GM06990 (cell line): Measurements from ENCODE around the gene ZDHHC3.
"Not testable (repeated sequence)": the region's sequence is repeated elsewhere in the genome, so short reads cannot be mapped to it uniquely, and the experiment has no call there.

ENCODE experiments used
- DNase-seq: peaks from one replicate; pipeline ENCODE4 v3.0.0-alpha.2; 2011; ENCODE audit not compliant: insufficient read length; ENCODE audit errors: extremely low read depth
- H3K27me3 ChIP-seq: replicated peaks from 2 replicates; pipeline ENCODE4 v1.6.0; 2011; ENCODE audit warnings: low read length; ENCODE audit not compliant: control insufficient read depth, insufficient read depth
- H3K36me3 ChIP-seq: 2 replicates; pipeline ENCODE4 v1.5.1; 2011; ENCODE audit warnings: low read length; ENCODE audit not compliant: control insufficient read depth, insufficient read depth
- H3K4me3 ChIP-seq: replicated peaks from 2 replicates; pipeline ENCODE4 v1.5.1; 2011; ENCODE audit warnings: low read depth, mild to moderate bottlenecking, control low read depth, low read length
- TF ChIP-seq, protein P1 (sequence below): IDR thresholded peaks from 2 replicates; pipeline ENCODE4 v1.5.1; 2011; ENCODE audit warnings: low read length, control low read depth, mild to moderate bottlenecking, inconsistent platforms; ENCODE audit not compliant: insufficient read depth, poor library complexity, severe bottlenecking

Gene ZDHHC3

DNA sequence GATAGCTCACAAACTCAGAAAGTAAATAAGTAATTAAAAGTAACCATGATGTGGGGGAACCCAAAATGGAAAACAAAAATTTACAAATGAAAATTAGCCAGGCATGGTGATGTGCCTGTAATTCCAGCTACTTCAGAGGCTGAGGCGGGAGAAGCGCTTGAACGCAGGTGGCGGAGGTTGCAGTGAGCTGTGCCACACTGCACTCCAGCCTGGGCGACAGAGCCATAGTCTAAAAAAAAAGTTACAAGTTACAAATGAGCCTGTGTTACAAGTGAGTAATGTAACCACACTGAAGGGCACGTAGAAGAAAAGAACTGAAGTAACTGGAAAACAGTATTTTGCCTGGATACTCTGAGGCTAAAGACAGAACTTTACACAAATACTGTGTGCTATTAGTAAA, 11.4 kb upstream of the ZDHHC3 start:
- TF ChIP-seq, protein P1, sequence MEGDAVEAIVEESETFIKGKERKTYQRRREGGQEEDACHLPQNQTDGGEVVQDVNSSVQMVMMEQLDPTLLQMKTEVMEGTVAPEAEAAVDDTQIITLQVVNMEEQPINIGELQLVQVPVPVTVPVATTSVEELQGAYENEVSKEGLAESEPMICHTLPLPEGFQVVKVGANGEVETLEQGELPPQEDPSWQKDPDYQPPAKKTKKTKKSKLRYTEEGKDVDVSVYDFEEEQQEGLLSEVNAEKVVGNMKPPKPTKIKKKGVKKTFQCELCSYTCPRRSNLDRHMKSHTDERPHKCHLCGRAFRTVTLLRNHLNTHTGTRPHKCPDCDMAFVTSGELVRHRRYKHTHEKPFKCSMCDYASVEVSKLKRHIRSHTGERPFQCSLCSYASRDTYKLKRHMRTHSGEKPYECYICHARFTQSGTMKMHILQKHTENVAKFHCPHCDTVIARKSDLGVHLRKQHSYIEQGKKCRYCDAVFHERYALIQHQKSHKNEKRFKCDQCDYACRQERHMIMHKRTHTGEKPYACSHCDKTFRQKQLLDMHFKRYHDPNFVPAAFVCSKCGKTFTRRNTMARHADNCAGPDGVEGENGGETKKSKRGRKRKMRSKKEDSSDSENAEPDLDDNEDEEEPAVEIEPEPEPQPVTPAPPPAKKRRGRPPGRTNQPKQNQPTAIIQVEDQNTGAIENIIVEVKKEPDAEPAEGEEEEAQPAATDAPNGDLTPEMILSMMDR, result no peak
- no peak for DNase-seq
- Histone ChIP-seq H3K27me3 (no peaks in the 10 kb centered on the region), H3K36me3 (peaks cover 14% of the 10 kb centered on the region), H3K4me3 (no peak overlapping the region)

- not testable (repeated sequence) for H3K4me3 ChIP-seq, DNase-seq, H3K36me3 ChIP-seq, H3K27me3 ChIP-seq
Measured at GRCh38 chr3:44986330-44986729, 10.4 kb upstream of the ZDHHC3 start.

DNA sequence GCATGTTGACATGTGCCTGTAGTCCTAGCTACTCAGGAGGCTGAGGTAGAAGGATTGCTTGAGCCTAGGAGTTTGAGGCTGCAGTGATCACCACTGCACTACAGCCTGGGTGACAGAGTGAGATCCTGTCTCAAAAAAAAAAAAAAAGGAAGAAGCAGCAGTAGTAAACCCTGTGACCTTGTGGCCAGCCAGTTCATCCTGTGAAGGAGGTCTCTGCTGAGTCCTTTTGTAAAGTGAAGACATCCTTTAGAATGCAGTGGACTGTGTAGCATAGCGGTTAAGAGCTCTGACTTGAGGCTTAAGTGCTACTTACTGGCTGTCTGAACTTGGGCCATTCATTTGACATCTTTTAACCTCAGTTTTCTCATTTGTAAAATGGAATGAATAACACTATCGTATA, 8.4 kb upstream of the ZDHHC3 start:
- H3K36me3 ChIP-seq, result peaks cover 2% of the 10 kb centered on the region
- no peaks in the 10 kb centered on the region for H3K27me3 ChIP-seq
- no peak overlapping the region for H3K4me3 ChIP-seq
- no peak for DNase-seq
- TF ChIP-seq, protein P1, result no peak

- TF ChIP-seq, protein P1, result no peak
- H3K36me3 ChIP-seq, result peaks cover 4% of the 10 kb centered on the region
- no peak for DNase-seq
- H3K27me3 ChIP-seq, result no peaks in the 10 kb centered on the region
- no peak overlapping the region for H3K4me3 ChIP-seq
Measured at GRCh38 chr3:44983484-44983941, 7.5 kb upstream of the ZDHHC3 start.

DNA sequence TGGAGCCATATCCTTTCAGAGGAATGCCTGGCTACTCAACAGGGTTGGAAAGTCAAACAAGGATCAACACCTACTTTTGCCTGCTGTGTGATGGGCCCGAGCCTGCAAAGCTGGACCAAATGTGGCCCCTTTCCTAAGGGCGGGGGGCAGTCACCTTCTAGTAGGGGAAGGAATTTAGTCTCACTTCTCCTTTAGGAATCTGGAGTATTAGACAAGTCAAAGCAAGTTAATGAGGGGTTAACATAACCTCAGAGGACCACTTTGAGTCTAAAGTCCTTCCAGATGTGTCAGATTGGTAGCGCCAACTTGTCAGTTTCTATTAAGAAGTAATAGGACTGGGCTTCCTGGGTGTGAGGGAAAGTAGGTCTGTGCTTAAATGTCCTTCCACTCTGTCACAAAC, 6.8 kb upstream of the ZDHHC3 start:
- DNase-seq, result no peak
- Histone ChIP-seq H3K4me3 (no peak overlapping the region), H3K36me3 (peaks cover 4% of the 10 kb centered on the region), H3K27me3 (no peaks in the 10 kb centered on the region)
- TF ChIP-seq, protein P1, result no peak

DNA sequence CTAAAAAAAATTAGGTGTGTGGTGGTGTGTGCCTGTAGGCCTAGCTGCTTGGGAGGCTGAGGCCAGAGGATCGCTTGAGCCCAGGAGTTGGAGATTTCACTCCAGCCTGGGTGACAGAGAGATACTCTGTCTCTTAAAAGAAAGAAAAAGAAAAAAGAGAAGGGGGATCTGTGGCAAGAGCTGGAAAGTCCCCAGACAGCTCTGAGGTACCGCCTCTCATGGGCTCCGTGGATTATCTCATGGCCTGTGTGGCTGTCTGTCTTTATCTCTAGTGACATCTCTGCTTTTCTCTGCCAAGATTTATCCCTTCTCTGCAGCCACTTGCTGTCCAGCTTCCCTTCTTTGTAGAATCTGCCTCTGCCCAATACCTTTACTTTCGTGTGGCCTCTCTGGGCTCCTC, 5.8 kb upstream of the ZDHHC3 start:
- H3K36me3 ChIP-seq, result peaks cover 4% of the 10 kb centered on the region
- H3K4me3 ChIP-seq, result no peak overlapping the region
- DNase-seq, result no peak
- TF ChIP-seq, protein P1, result no peak
- no peaks in the 10 kb centered on the region for H3K27me3 ChIP-seq
